H9 (cell line): ENCODE results near the gene PRSS1. TPM values are rescaled to one million over a fixed set of nuclear protein-coding genes. Genes with fewer than 3 reads are reported as not detected.

Experiments
- DNase-seq: peaks from one replicate; pipeline ENCODE4 v3.0.0-alpha.2; 2017
- H2AFZ ChIP-seq: one replicate; pipeline ENCODE4 v1.6.1; 2013; ENCODE audit warnings: mild to moderate bottlenecking, low read length, control low read depth, moderate library complexity
- H2AK5ac ChIP-seq: 2 replicates; pipeline ENCODE4 v1.6.1; 2013; ENCODE audit warnings: low read length, control low read depth, mixed read lengths; ENCODE audit not compliant: insufficient read length
- H2BK120ac ChIP-seq: one replicate; pipeline ENCODE4 v1.6.1; 2013; ENCODE audit warnings: low read depth, mild to moderate bottlenecking, low read length, control low read depth, inconsistent platforms; ENCODE audit not compliant: poor library complexity, severe bottlenecking
- H2BK12ac ChIP-seq: 2 replicates; pipeline ENCODE4 v1.6.1; 2013; ENCODE audit warnings: low read length, control low read depth, mixed read lengths, low read depth; ENCODE audit not compliant: insufficient read length
- H2BK15ac ChIP-seq: 2 replicates; pipeline ENCODE4 v1.6.1; 2013; ENCODE audit warnings: low read depth, low read length, control low read depth
- H2BK20ac ChIP-seq: one replicate; pipeline ENCODE4 v1.6.1; 2013; ENCODE audit warnings: low read depth, mild to moderate bottlenecking, low read length, control low read depth, inconsistent platforms; ENCODE audit not compliant: poor library complexity, severe bottlenecking
- H2BK5ac ChIP-seq: 2 replicates; pipeline ENCODE4 v1.6.1; 2013; ENCODE audit warnings: low read length, control low read depth, mixed read lengths; ENCODE audit not compliant: insufficient read length
- H3K14ac ChIP-seq: 2 replicates; pipeline ENCODE4 v1.6.1; 2013; ENCODE audit warnings: low read length, control low read depth; ENCODE audit not compliant: insufficient read depth
- H3K18ac ChIP-seq: 2 replicates; pipeline ENCODE4 v1.6.1; 2013; ENCODE audit warnings: low read depth, mild to moderate bottlenecking, mixed read lengths, low read length, control low read depth; ENCODE audit not compliant: insufficient read length
- H3K23ac ChIP-seq: 2 replicates; pipeline ENCODE4 v1.6.1; 2013; ENCODE audit warnings: low read length, control low read depth, mixed read lengths, low read depth; ENCODE audit not compliant: insufficient read length
- H3K23me2 ChIP-seq: 2 replicates; pipeline ENCODE4 v1.6.1; 2013; ENCODE audit warnings: low read depth, mild to moderate bottlenecking, mixed read lengths, low read length, control low read depth; ENCODE audit not compliant: insufficient read length, poor library complexity, severe bottlenecking
- H3K27ac ChIP-seq: 2 replicates; pipeline ENCODE4 v1.5.1; 2013; ENCODE audit warnings: low read length, control low read depth, mixed read lengths, low read depth; ENCODE audit not compliant: insufficient read length
- H3K27me3 ChIP-seq: 2 replicates; pipeline ENCODE4 v1.6.1; 2013; ENCODE audit warnings: low read length, control low read depth, inconsistent platforms; ENCODE audit not compliant: insufficient read depth
- H3K4ac ChIP-seq: 2 replicates; pipeline ENCODE4 v1.6.1; 2013; ENCODE audit warnings: low read depth, mild to moderate bottlenecking, control low read depth, inconsistent platforms, low read length, moderate library complexity
- H3K4me1 ChIP-seq: 2 replicates; pipeline ENCODE4 v1.6.1; 2013; ENCODE audit warnings: low read length, control low read depth, inconsistent platforms; ENCODE audit not compliant: insufficient read depth
- H3K4me2 ChIP-seq: 2 replicates; pipeline ENCODE4 v1.6.1; 2013; ENCODE audit warnings: low read length, control low read depth, mixed read lengths; ENCODE audit not compliant: insufficient read length, insufficient read depth
- H3K56ac ChIP-seq: 2 replicates; pipeline ENCODE4 v1.6.1; 2013; ENCODE audit warnings: low read depth, mild to moderate bottlenecking, mixed read lengths, low read length, control low read depth; ENCODE audit not compliant: insufficient read length
- H3K79me1 ChIP-seq: 2 replicates; pipeline ENCODE4 v1.6.1; 2013; ENCODE audit warnings: low read depth, mild to moderate bottlenecking, moderate library complexity, low read length, control low read depth, inconsistent platforms; ENCODE audit not compliant: insufficient read depth, poor library complexity, severe bottlenecking
- H3K79me2 ChIP-seq: 2 replicates; pipeline ENCODE4 v1.6.1; 2013; ENCODE audit warnings: low read length, control low read depth, inconsistent platforms; ENCODE audit not compliant: insufficient read depth
- H3K9ac ChIP-seq: 2 replicates; pipeline ENCODE4 v1.6.1; 2013; ENCODE audit warnings: low read length, control low read depth, mixed read lengths; ENCODE audit not compliant: insufficient read length; ENCODE audit errors: extremely low read depth
- H3K9me3 ChIP-seq: one replicate; pipeline ENCODE4 v1.6.1; 2013; ENCODE audit warnings: low read depth, low read length, inconsistent platforms; ENCODE audit not compliant: control insufficient read depth
- H3T11ph ChIP-seq: one replicate; pipeline ENCODE4 v1.6.1; 2013; ENCODE audit warnings: mild to moderate bottlenecking, low read length, control low read depth, inconsistent platforms
- H4K20me1 ChIP-seq: one replicate; pipeline ENCODE4 v1.6.1; 2013; ENCODE audit not compliant: control insufficient read depth, insufficient read length, insufficient read depth
- H4K5ac ChIP-seq: 2 replicates; pipeline ENCODE4 v1.6.1; 2013; ENCODE audit warnings: low read depth, mild to moderate bottlenecking, mixed read lengths, low read length, control low read depth; ENCODE audit not compliant: insufficient read length
- H4K8ac ChIP-seq: replicated peaks from 2 replicates; pipeline ENCODE4 v1.6.1; 2013; ENCODE audit warnings: low read length, control low read depth, mixed read lengths, low read depth; ENCODE audit not compliant: insufficient read length
- H4K91ac ChIP-seq: 2 replicates; pipeline ENCODE4 v1.6.1; 2013; ENCODE audit warnings: low read depth, mild to moderate bottlenecking, moderate library complexity, mixed read lengths, low read length, control low read depth; ENCODE audit not compliant: insufficient read length
- H3K27ac Mint-ChIP-seq, 3 experiments: 2 replicates in 2 of 3; 3 replicates in 1 of 3; pipeline ENCODE4 v1.8.0; 2020 to 2021; ENCODE audit warnings: mixed read lengths in 3 of 3, mild to moderate bottlenecking in 1 of 3, moderate library complexity in 1 of 3
- H3K27me3 Mint-ChIP-seq: 2 replicates; pipeline ENCODE4 v1.8.0; 2021; ENCODE audit warnings: low read depth, mild to moderate bottlenecking, moderate library complexity, mixed read lengths
- H3K36me3 Mint-ChIP-seq, 3 experiments: 2 replicates in 2 of 3; 3 replicates in 1 of 3; pipeline ENCODE4 v1.8.0; 2020 to 2021; ENCODE audit warnings: low read depth in 3 of 3, mixed read lengths in 3 of 3; ENCODE audit not compliant: insufficient read depth in 1 of 3
- H3K4me1 Mint-ChIP-seq, 2 experiments: 2 replicates each; pipeline ENCODE4 v1.8.0; 2020; ENCODE audit warnings: mixed read lengths in 2 of 2
- H3K4me3 Mint-ChIP-seq, 2 experiments: 2 replicates in 1 of 2; 3 replicates in 1 of 2; pipeline ENCODE4 v1.8.0; 2020 to 2021; ENCODE audit warnings: mild to moderate bottlenecking in 2 of 2, mixed read lengths in 2 of 2, moderate library complexity in 1 of 2
- H3K9me3 Mint-ChIP-seq, 2 experiments: 2 replicates in 1 of 2; 3 replicates in 1 of 2; pipeline ENCODE4 v1.8.0; 2020; ENCODE audit warnings: mild to moderate bottlenecking in 2 of 2, mixed read lengths in 2 of 2, moderate library complexity in 1 of 2
- CTCF ChIP-seq: fragments of 200-600 bp; sonication (generic); conservative IDR thresholded peaks from 3 replicates; pipeline ENCODE4 v1.8.0; 2021; ENCODE audit warnings: antibody characterized with exemption, mild to moderate bottlenecking
- WGBS: extraction: QIAGEN DNeasy Blood & Tissue Kit; methylation state at CpG from one replicate; pipeline ENCODE4 v1.1.7; 2013; ENCODE audit warnings: missing lambda C conversion rate, low lambda C conversion rate, mixed read lengths; ENCODE audit not compliant: insufficient read length; ENCODE audit errors: extremely low coverage; 5-methylcytosine and 5-hydroxymethylcytosine counted together
- total RNA-seq: library from RNA; stranded (reverse); gene quantifications from 2 replicates; pipeline ENCODE4 v1.2.1, GENCODE V29; 2021

Gene PRSS1
- total RNA-seq, 1 experiment from 2014 or later: not detected

GRCh38 chr7:142717453-142717852, 31.8 kb upstream of the PRSS1 start:
- H3K9ac ChIP-seq: no peak overlapping the region
- no peak overlapping the region for H2BK5ac ChIP-seq
- no peak overlapping the region for H3K4ac ChIP-seq
- Mint-ChIP-seq H3K4me3 (no peak overlapping the region), H3K9me3 (no peaks in the 10 kb centered on the region), H3K27me3 (no peaks in the 10 kb centered on the region), H3K36me3 (no peaks in the 10 kb centered on the region), H3K27ac (no peak overlapping the region), H3K4me1 (peaks cover 0 to 3% of the 10 kb centered on the region in 2 experiments; a peak in 2 of 4 replicates)
- H3T11ph ChIP-seq: no peak overlapping the region
- H4K5ac ChIP-seq: no peak overlapping the region
- H3K79me2 ChIP-seq: no peaks in the 10 kb centered on the region
- no peaks in the 10 kb centered on the region for H3K79me1 ChIP-seq
- H2BK15ac ChIP-seq: no peak overlapping the region
- no peak overlapping the region for H3K14ac ChIP-seq
- H3K23me2 ChIP-seq: no peaks in the 10 kb centered on the region
- no peaks in the 10 kb centered on the region for H3K4me1 ChIP-seq
- no peak overlapping the region for H3K23ac ChIP-seq
- no peak overlapping the region for H3K27ac ChIP-seq
- no peak overlapping the region for H3K56ac ChIP-seq
- H3K18ac ChIP-seq: no peak overlapping the region
- DNase-seq: no peak
- no peaks in the 10 kb centered on the region for H4K20me1 ChIP-seq
- no peak for TF ChIP-seq CTCF
- no peak overlapping the region for H2BK12ac ChIP-seq
- H2AFZ ChIP-seq: no peak overlapping the region
- no peak overlapping the region for H2BK20ac ChIP-seq
- no peaks in the 10 kb centered on the region for H3K9me3 ChIP-seq
- no peak overlapping the region for H2AK5ac ChIP-seq
- no CpG with 5 or more reads among the region's 6 CpGs for WGBS
- no peak overlapping the region for H2BK120ac ChIP-seq
- no peak overlapping the region for H4K91ac ChIP-seq
- no peak overlapping the region for H4K8ac ChIP-seq
- H3K4me2 ChIP-seq: no peak overlapping the region
- H3K27me3 ChIP-seq: no peaks in the 10 kb centered on the region
